Osteocyte (in vitro differentiated cells): Measurements from ENCODE around the gene ABCC12. TPM values are rescaled to one million over a fixed set of nuclear protein-coding genes. Genes with fewer than 3 reads are reported as not detected.

Experiments
- DNase-seq: peaks from one replicate; pipeline ENCODE4 v3.0.0; 2021; ENCODE audit warnings: mixed read lengths; ENCODE audit not compliant: unreplicated experiment; ENCODE audit errors: extremely low spot score
- H3K27ac Mint-ChIP-seq: one replicate; pipeline ENCODE4 v1.8.0; 2021; ENCODE audit warnings: mild to moderate bottlenecking, mixed read lengths; ENCODE audit not compliant: unreplicated experiment
- H3K27me3 Mint-ChIP-seq: one replicate; pipeline ENCODE4 v1.8.0; 2021; ENCODE audit warnings: mixed read lengths; ENCODE audit not compliant: unreplicated experiment
- H3K36me3 Mint-ChIP-seq: one replicate; pipeline ENCODE4 v1.8.0; 2021; ENCODE audit warnings: mixed read lengths; ENCODE audit not compliant: unreplicated experiment
- H3K4me1 Mint-ChIP-seq: one replicate; pipeline ENCODE4 v1.8.0; 2021; ENCODE audit warnings: mixed read lengths; ENCODE audit not compliant: unreplicated experiment
- H3K4me3 Mint-ChIP-seq: one replicate; pipeline ENCODE4 v1.8.0; 2021; ENCODE audit warnings: mild to moderate bottlenecking, moderate library complexity, mixed read lengths; ENCODE audit not compliant: unreplicated experiment
- H3K9me3 Mint-ChIP-seq: one replicate; pipeline ENCODE4 v1.8.0; 2021; ENCODE audit warnings: mixed read lengths; ENCODE audit not compliant: unreplicated experiment
- CTCF ChIP-seq: fragments of 200-600 bp; sonication (generic); IDR thresholded peaks from 2 replicates; pipeline ENCODE4 v1.5.0; 2021; ENCODE audit warnings: antibody characterized with exemption, mild to moderate bottlenecking, moderate library complexity
- total RNA-seq: library from RNA; stranded (reverse); gene quantifications from 2 replicates; pipeline ENCODE4 v1.2.1, GENCODE V29; 2021

Gene ABCC12
- total RNA-seq, 1 donor from 2014 or later, result not detected

- TF ChIP-seq CTCF, result no peak
- H3K4me3 Mint-ChIP-seq, result no peak overlapping the region
- no peak for DNase-seq
- H3K27me3 Mint-ChIP-seq, result peaks cover 12% of the 10 kb centered on the region
- no peak overlapping the region for H3K27ac Mint-ChIP-seq
- H3K9me3 Mint-ChIP-seq, result no peaks in the 10 kb centered on the region
- no peaks in the 10 kb centered on the region for H3K36me3 Mint-ChIP-seq
- peaks cover 5% of the 10 kb centered on the region for H3K4me1 Mint-ChIP-seq
Observed at GRCh38 chr16:48112600-48112999, 43.2 kb downstream of the ABCC12 start.

DNA sequence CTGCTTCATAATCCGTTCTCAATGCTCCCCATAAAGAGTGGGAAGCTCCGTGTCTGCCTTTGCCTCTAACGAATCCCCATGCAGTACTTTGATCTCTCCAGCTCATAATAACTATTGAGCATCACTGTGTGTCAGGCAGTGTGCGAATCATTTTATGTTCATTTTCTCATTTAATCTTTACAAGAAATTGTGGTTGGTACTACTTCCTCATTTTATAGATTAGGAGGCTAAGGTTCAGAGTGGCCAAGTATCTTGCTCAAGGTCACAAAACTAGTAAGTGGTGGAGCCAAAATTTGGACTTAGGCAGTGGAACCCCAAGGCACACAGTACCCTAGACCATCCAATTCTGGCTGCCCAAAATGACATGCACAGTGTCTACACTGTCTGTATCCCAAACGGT lies 44.8 kb downstream of the ABCC12 start:
- H3K4me3 Mint-ChIP-seq, result no peak overlapping the region
- no peak for DNase-seq
- peaks cover 5% of the 10 kb centered on the region for H3K4me1 Mint-ChIP-seq
- H3K27me3 Mint-ChIP-seq, result peaks cover 12% of the 10 kb centered on the region
- no peak overlapping the region for H3K27ac Mint-ChIP-seq
- H3K36me3 Mint-ChIP-seq, result no peaks in the 10 kb centered on the region
- no peak for TF ChIP-seq CTCF
- no peaks in the 10 kb centered on the region for H3K9me3 Mint-ChIP-seq

GRCh38 chr16:48110000-48110399 lies 45.8 kb downstream of the ABCC12 start:
- TF ChIP-seq CTCF, result no peak
- Mint-ChIP-seq H3K4me3 (no peak overlapping the region), H3K27me3 (peaks cover 12% of the 10 kb centered on the region), H3K36me3 (no peaks in the 10 kb centered on the region), H3K9me3 (no peaks in the 10 kb centered on the region), H3K4me1 (peaks cover 10% of the 10 kb centered on the region), H3K27ac (no peak overlapping the region)
- no peak for DNase-seq

DNA sequence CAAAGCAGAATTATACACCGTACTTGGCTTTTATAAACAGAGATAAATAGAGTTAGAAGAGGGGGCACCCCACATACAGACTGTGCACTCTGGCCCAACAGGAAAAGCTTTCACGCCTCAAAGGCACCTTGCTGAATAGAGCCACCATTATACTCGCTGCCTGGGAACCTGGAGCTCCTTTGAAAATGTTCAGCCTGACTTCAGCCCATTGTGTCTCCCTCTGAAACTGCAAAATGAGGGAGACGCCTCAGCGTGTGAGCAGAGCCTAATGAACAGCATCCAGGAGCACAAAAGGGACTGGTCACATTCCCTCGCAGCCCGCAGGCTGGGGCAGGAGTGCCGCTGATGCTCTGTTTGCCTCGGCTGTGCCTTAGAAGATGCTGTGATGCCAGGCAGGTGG lies 46.3 kb downstream of the ABCC12 start:
- Mint-ChIP-seq H3K36me3 (no peaks in the 10 kb centered on the region), H3K4me1 (peaks cover 11% of the 10 kb centered on the region), H3K9me3 (no peaks in the 10 kb centered on the region), H3K4me3 (no peak overlapping the region), H3K27ac (no peak overlapping the region), H3K27me3 (peaks cover 12% of the 10 kb centered on the region)
- TF ChIP-seq CTCF, result no peak
- no peak for DNase-seq

- Mint-ChIP-seq H3K36me3 (no peaks in the 10 kb centered on the region), H3K4me1 (peaks cover 18% of the 10 kb centered on the region), H3K9me3 (no peaks in the 10 kb centered on the region), H3K27ac (no peak overlapping the region), H3K27me3 (peaks cover 12% of the 10 kb centered on the region), H3K4me3 (no peak overlapping the region)
- no peak for DNase-seq
- no peak for TF ChIP-seq CTCF
Observed at GRCh38 chr16:48106446-48106845, 49.3 kb downstream of the ABCC12 start.

Other genes with a start within 250 kb of the ABCC12 start
- gene LONP2, start 88.3 kb upstream of the ABCC12 start, total RNA-seq, result 67.1 and 69.5 TPM in 2 replicates
- gene ABCC11, start 91.5 kb upstream of the ABCC12 start, total RNA-seq, result 0.13 and 0.48 TPM in 2 replicates
- gene SIAH1, start 229.4 kb upstream of the ABCC12 start, total RNA-seq, result 29.4 and 32.2 TPM in 2 replicates